Mammary epithelial cell (primary cell): ENCODE measurements around the gene TSPAN11.

Experiments
- EZH2 ChIP-seq: IDR thresholded peaks from 2 replicates; pipeline ENCODE4 v1.6.1; 2012; ENCODE audit warnings: low read length, inconsistent platforms, borderline replicate concordance
- TF ChIP-seq, protein P1 (sequence below), 2 donors: IDR thresholded peaks in 1 of 2; conservative IDR thresholded peaks in 1 of 2; 2 replicates each; pipeline ENCODE4 v1.5.1; 2011 to 2012; ENCODE audit warnings: inconsistent platforms in 2 of 2, low read length in 2 of 2, mild to moderate bottlenecking in 2 of 2, control low read depth in 1 of 2, low read depth in 1 of 2; ENCODE audit not compliant: insufficient read depth in 1 of 2; ENCODE audit errors: extremely low read depth in 1 of 2

DNA sequence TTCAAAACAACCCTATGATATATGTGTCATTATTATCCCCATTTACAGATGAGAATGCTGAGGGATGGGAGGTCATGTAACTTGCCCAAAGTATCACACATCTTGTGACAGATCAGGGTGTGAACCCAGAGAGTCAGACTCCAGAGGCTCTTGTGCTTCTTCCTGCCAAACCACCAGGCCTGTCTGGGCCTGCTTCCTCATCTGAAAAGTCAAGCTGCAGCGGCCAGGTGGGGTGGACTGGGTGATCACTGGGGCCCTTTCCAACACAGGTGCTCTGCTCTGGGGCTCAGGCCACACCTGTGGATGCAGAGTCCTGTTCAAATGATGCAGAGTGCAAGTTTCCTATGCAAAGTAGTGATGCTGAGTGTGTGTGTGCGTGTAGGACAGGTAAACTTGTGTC is 26.7 kb downstream of the TSPAN11 start:
- TF ChIP-seq, protein P1, sequence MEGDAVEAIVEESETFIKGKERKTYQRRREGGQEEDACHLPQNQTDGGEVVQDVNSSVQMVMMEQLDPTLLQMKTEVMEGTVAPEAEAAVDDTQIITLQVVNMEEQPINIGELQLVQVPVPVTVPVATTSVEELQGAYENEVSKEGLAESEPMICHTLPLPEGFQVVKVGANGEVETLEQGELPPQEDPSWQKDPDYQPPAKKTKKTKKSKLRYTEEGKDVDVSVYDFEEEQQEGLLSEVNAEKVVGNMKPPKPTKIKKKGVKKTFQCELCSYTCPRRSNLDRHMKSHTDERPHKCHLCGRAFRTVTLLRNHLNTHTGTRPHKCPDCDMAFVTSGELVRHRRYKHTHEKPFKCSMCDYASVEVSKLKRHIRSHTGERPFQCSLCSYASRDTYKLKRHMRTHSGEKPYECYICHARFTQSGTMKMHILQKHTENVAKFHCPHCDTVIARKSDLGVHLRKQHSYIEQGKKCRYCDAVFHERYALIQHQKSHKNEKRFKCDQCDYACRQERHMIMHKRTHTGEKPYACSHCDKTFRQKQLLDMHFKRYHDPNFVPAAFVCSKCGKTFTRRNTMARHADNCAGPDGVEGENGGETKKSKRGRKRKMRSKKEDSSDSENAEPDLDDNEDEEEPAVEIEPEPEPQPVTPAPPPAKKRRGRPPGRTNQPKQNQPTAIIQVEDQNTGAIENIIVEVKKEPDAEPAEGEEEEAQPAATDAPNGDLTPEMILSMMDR (conservative IDR thresholded peaks at IDR 0.05 in 1 of 2, IDR thresholded peaks at IDR 0.05 in 1 of 2; ENCODE audit: extremely low read depth in 1 of 2, insufficient read depth in 1 of 2, low read depth in 1 of 2, low read length in 2 of 2), result no peak
- no peak for TF ChIP-seq EZH2
